Colonic mucosa (tissue), 4 donors: ENCODE measurements around the gene SLC2A13. TPM values are rescaled to one million over a fixed set of nuclear protein-coding genes. Genes with fewer than 3 reads are reported as not detected.
A peak's percentile ranks its signal among the peaks of the same experiment; 100 is the strongest.

Source experiments
- DNase-seq: peaks from one replicate; pipeline ENCODE4 v3.0.0-alpha.2; 2020
- H3K27ac ChIP-seq: fragments of 200-600 bp; one replicate; pipeline ENCODE4 v1.8.0; 2021
- H3K27me3 ChIP-seq: fragments of 200-600 bp; one replicate; pipeline ENCODE4 v1.8.0; 2021
- H3K36me3 ChIP-seq: fragments of 200-600 bp; one replicate; pipeline ENCODE4 v1.8.0; 2021
- H3K4me1 ChIP-seq: fragments of 200-600 bp; one replicate; pipeline ENCODE4 v1.8.0; 2021; ENCODE audit warnings: mild to moderate bottlenecking
- H3K4me3 ChIP-seq: fragments of 200-600 bp; one replicate; pipeline ENCODE4 v1.8.0; 2021
- H3K9ac ChIP-seq, 2 donors: one replicate each; pipeline ENCODE4 v1.7.0; 2013; ENCODE audit warnings: control low read depth in 2 of 2, low read depth in 2 of 2, low read length in 2 of 2
- H3K9me3 ChIP-seq: fragments of 200-600 bp; one replicate; pipeline ENCODE4 v1.8.0; 2021
- CTCF ChIP-seq: fragments of 200-600 bp; IDR thresholded peaks from one replicate; pipeline ENCODE4 v1.8.0; 2022; ENCODE audit warnings: antibody characterized with exemption, mild to moderate bottlenecking
- intact Hi-C: fragments of 100-400 bp; cut with DNase I; formaldehyde crosslinking; loops from one replicate; pipeline ENCODE4 v1.14.1; 2022
- total RNA-seq, 2 donors: library from RNA; stranded (reverse); fragmentation: NEBNext Ultra II Directional in 1 of 2; extraction: Animal tissue kit (Norgen Biotek cat#: 25700) in 1 of 2; gene quantifications; one replicate each; pipeline ENCODE4 v1.2.1, GENCODE V29; 2021
- donor health status: healthy.
- donor health status: DM: no; HTN: no; CAD: no.
- donor health status: DM: no; HTN: no; CAD: no.

Gene SLC2A13
- total RNA-seq, 2 donors from 2014 or later = 19.2 to 39.0 TPM

GRCh38 chr12:40038619-40039018, 67.3 kb downstream of the SLC2A13 start:
- no peak for DNase-seq
- Histone ChIP-seq H3K9ac (no peak overlapping the region), H3K36me3 (no peaks in the 10 kb centered on the region), H3K9me3 (no peaks in the 10 kb centered on the region), H3K4me3 (no peak overlapping the region), H3K27ac (no peak overlapping the region), H3K4me1 (no peaks in the 10 kb centered on the region), H3K27me3 (no peaks in the 10 kb centered on the region)
- intact Hi-C loops = no loop called here
- no peak for TF ChIP-seq CTCF

- no peak overlapping the region for H3K4me3 ChIP-seq
- H3K36me3 ChIP-seq = no peaks in the 10 kb centered on the region
- no peak for TF ChIP-seq CTCF
- intact Hi-C loops = no loop called here
- no peak overlapping the region for H3K9ac ChIP-seq
- no peaks in the 10 kb centered on the region for H3K4me1 ChIP-seq
- no peak overlapping the region for H3K27ac ChIP-seq
- no peaks in the 10 kb centered on the region for H3K27me3 ChIP-seq
- no peaks in the 10 kb centered on the region for H3K9me3 ChIP-seq
- no peak for DNase-seq
These were observed 71.2 kb downstream of the SLC2A13 start for GRCh38 chr12:40034712-40035111.

GRCh38 chr12:40034156-40034555, 71.7 kb downstream of the SLC2A13 start:
- H3K36me3 ChIP-seq = no peaks in the 10 kb centered on the region
- H3K4me3 ChIP-seq = no peak overlapping the region
- peak overlapping the region; percentile 65 for H3K27ac ChIP-seq
- intact Hi-C loops = no loop called here
- DNase-seq = no peak
- H3K27me3 ChIP-seq = no peaks in the 10 kb centered on the region
- no peaks in the 10 kb centered on the region for H3K4me1 ChIP-seq
- no peaks in the 10 kb centered on the region for H3K9me3 ChIP-seq
- H3K9ac ChIP-seq = no peak overlapping the region
- TF ChIP-seq CTCF = no peak

GRCh38 chr12:40033242-40033630, 72.6 kb downstream of the SLC2A13 start:
- no peak for TF ChIP-seq CTCF
- no peaks in the 10 kb centered on the region for H3K27me3 ChIP-seq
- intact Hi-C loops = no loop called here
- peak overlapping the region; percentile 65 for H3K27ac ChIP-seq
- DNase-seq = peak; percentile 43
- no peaks in the 10 kb centered on the region for H3K4me1 ChIP-seq
- H3K36me3 ChIP-seq = no peaks in the 10 kb centered on the region
- H3K9me3 ChIP-seq = no peaks in the 10 kb centered on the region
- peak overlapping the region in 1 of 2 donors; percentile 7 for H3K9ac ChIP-seq
- H3K4me3 ChIP-seq = peak overlapping the region; percentile 0

GRCh38 chr12:40032433-40033241, 73.2 kb downstream of the SLC2A13 start:
- TF ChIP-seq CTCF = no peak
- H3K27ac ChIP-seq = peak overlapping the region; percentile 65

More at GRCh38 chr12:40032433-40033241, 73.2 kb downstream of the SLC2A13 start:
- peak overlapping the region; percentile 0 for H3K4me3 ChIP-seq
- H3K27me3 ChIP-seq = no peaks in the 10 kb centered on the region
- no peaks in the 10 kb centered on the region for H3K4me1 ChIP-seq
- H3K9me3 ChIP-seq = no peaks in the 10 kb centered on the region
- intact Hi-C loops = no loop called here
- DNase-seq = no peak
- no peaks in the 10 kb centered on the region for H3K36me3 ChIP-seq
- H3K9ac ChIP-seq = peak overlapping the region in 1 of 2 donors; percentile 7
